Heart right ventricle (tissue), 16 donors: Measurements from ENCODE around the gene C5orf34. TPM values are rescaled to one million over a fixed set of nuclear protein-coding genes. Genes with fewer than 3 reads are reported as not detected.

Source experiments
- ATAC-seq, 8 donors: fragments of 200-7000 bp; cut with Tn5 transposase; one replicate each; pipeline ENCODE4 v1.9.1; 2020; ENCODE audit warnings: mild to moderate bottlenecking in 8 of 8, moderate library complexity in 8 of 8, moderate number of reproducible peaks in 1 of 8
- DNase-seq, 2 donors: peaks; one replicate each; pipeline ENCODE4 v3.0.0-alpha.2; 2020
- H3K27ac ChIP-seq, 10 donors: fragments of 200-600 bp; sonication (generic) in 2 of 10; one replicate each; pipeline versions ENCODE4 v1.5.0 to v1.8.0; 2020 to 2022; ENCODE audit warnings: mild to moderate bottlenecking in 3 of 10
- H3K27me3 ChIP-seq, 7 donors: fragments of 200-600 bp; one replicate each; pipeline ENCODE4 v1.8.0; 2021 to 2022; ENCODE audit warnings: mild to moderate bottlenecking in 2 of 7
- H3K36me3 ChIP-seq, 9 donors: fragments of 200-600 bp; sonication (generic) in 1 of 9; one replicate each; pipeline versions ENCODE4 v1.5.0 to v1.8.0; 2020 to 2022; ENCODE audit warnings: mild to moderate bottlenecking in 2 of 9
- H3K4me1 ChIP-seq, 9 donors: fragments of 200-600 bp; sonication (generic) in 1 of 9; one replicate each; pipeline versions ENCODE4 v1.5.0 to v1.8.0; 2020 to 2022; ENCODE audit warnings: mild to moderate bottlenecking in 4 of 9
- H3K4me3 ChIP-seq, 10 donors: fragments of 200-600 bp; sonication (generic) in 2 of 10; one replicate each; pipeline versions ENCODE4 v1.5.0 to v1.8.0; 2020 to 2022; ENCODE audit warnings: mild to moderate bottlenecking in 7 of 10, moderate library complexity in 2 of 10
- H3K9me3 ChIP-seq, 11 donors: fragments of 200-600 bp in 10 of 11; sonication (generic) in 2 of 11; one replicate each; pipeline versions ENCODE4 v1.5.0 to v1.8.0; 2013 to 2022; ENCODE audit warnings: mild to moderate bottlenecking in 2 of 11, control low read depth in 1 of 11, moderate library complexity in 1 of 11
- CTCF ChIP-seq, 9 donors: fragments of 200-600 bp; sonication (generic) in 2 of 9; IDR thresholded peaks; one replicate each; pipeline versions ENCODE4 v1.5.0 to v1.8.0; 2021 to 2022; ENCODE audit warnings: antibody characterized with exemption in 9 of 9, mild to moderate bottlenecking in 5 of 9, moderate library complexity in 1 of 9
- WGBS, 2 donors: extraction: QIAGEN DNeasy Blood & Tissue Kit; methylation state at CpG; one replicate each; pipeline ENCODE4 v1.1.7; 2013; ENCODE audit warnings: inconsistent platforms in 1 of 2; 5-methylcytosine and 5-hydroxymethylcytosine counted together
- intact Hi-C, 10 donors: fragments of 100-400 bp; cut with DNase I; formaldehyde crosslinking; loops; one replicate each; pipeline versions ENCODE4 v1.11.1 to v1.14.2; 2022
- long read RNA-seq, 3 donors: library from polyadenylated mRNA; unstranded; transcript quantifications; one replicate each; pipeline ENCODE4 v2.0.0, GENCODE V29; 2020 to 2021
- polyA plus RNA-seq, 2 donors: library from polyadenylated mRNA; stranded (reverse); fragments of 200-250 nt; gene quantifications; one replicate each; pipeline ENCODE4 v1.2.3, GENCODE V29; 2013
- total RNA-seq, 10 donors: library from RNA; stranded (reverse); fragmentation: NEBNext Ultra II Directional in 3 of 10; extraction: Animal tissue kit (Norgen Biotek cat#: 25700) in 3 of 10; gene quantifications; one replicate each; pipeline versions ENCODE4 v1.2.1 to v1.2.4, GENCODE V29; 2021 to 2023
- donor health status: Arrhythmogenic right ventricular cardiomyopathy.
- donor health status: ischemic (EF 13 %, LVEDD 7.1; RV severe dilation, severe dysfunction).
- donor health status: healthy with polysubstance abuse.
- donor health status: DM: no; HTN: yes; CAD: no.
- donor health status: DM: no; HTN: no; CAD: no.
- donor health status: ischemic (EF 25% LVEDD 6.9; RV normal size, moderate dysfunction).
- donor health status: ischemic (EF 25% LVEDD 5.7; RV mildly dilated, moderate dysfunction).
- donor health status: healthy.
- donor health status: DM: yes; HTN: yes; CAD: no.
- donor health status: Ischemic cardiomyopathy.
- donor health status: ischemic (EF 35%, LVEDD 5.7; RV mildly dilated, moderate dysfunction).
- donor health status: nonischemic (EF 11% LVEDD 7.7; RV severe dilation, severe dysfunction).
- donor health status: DM: yes; HTN: yes; CAD: no.
- donor health status: PGD.
- donor health status: ischemic (EF 29% LVEDD 5.4; RV normal size, mild dysfunction).
- donor health status: nonischemic (EF 23%, LVEDD 6.1; RV moderate dilation, normal function).

C5orf34 gene, protein sequence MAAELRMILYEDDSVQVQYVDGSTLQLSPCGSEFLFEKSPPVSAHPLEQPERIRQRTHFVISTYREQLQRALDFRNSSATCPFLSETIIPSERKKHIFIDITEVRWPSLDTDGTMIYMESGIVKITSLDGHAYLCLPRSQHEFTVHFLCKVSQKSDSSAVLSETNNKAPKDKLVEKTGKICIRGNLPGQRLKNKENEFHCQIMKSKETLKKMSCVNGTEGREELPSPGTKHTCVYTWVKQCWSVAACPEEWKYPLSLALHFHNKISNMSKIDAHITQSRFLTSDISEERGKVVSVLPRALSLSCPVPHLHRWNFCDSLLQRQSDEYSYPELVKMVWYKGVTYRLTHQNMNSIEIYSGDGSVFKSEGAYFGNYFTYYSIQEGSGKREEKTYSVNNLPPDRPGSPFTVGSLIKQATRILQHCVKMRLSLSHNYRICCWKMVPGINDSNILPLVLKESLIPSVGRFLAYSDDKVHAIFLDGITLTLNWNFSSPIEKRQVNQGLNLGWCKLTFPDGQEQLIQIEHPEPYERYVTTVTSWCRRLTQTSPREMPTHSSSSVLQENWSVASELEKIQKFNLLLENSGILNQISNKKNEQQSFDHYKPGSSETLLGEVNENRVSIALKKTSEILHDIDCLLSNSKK
- total RNA-seq = 1 to 10 TPM in 2 of 10 donors, under 1 TPM in 8; 0.22 to 1.6 (median 0.53) TPM
- polyA plus RNA-seq = under 1 TPM; 0.65 to 0.95 TPM
- long read RNA-seq, donor 1 = 0 reads
- long read RNA-seq, donor 2, partial matches to known transcripts = 0 of 2 reads
- long read RNA-seq, donor 2, other reads (novel, unspliced or antisense) = 0 of 2 reads
- long read RNA-seq, donor 3 = 0 reads

GRCh38 chr5:43514816-43515677 is at the start of gene C5orf34:
C5orf34 (minus strand) TSS chr5:43515148; CDS start chr5:43509339, 5,809 bp downstream.
- DNase-seq = peak; percentile 97
- Histone ChIP-seq H3K9me3 (no peaks in the 10 kb centered on the region), H3K27me3 (no peaks in the 10 kb centered on the region), H3K4me1 (peaks cover 0 to 21% (median 16%) of the 10 kb centered on the region in 9 donors), H3K4me3 (peak within 1 kb of the TSS; percentile 43 to 81 (median 65)), H3K36me3 (no peaks in the 10 kb centered on the region), H3K27ac (peak within 1 kb of the TSS; percentile 52 to 91 (median 88))
- intact Hi-C loops = loop anchor here in 3 of 10 donors (1.0 to 10.0 kb wide), 4 partner anchors 30 to 200 kb away; partner anchors contain the start of genes HMGCS1 (in 1 of the 3), PAIP1 (in 1 of the 3) and TMEM267 (in 1 of the 3)
- ATAC-seq = peak; percentile 99 to 100 (median 100)
- WGBS, 2 donors = 0 to 1% methylated on average over 35 of the region's 35 CpGs
- peak in 2 of 9 donors; percentile 4 to 21 for TF ChIP-seq CTCF (IDR thresholded peaks at IDR 0.05)

GRCh38 chr5:43564289-43564850 is 49.4 kb upstream of the C5orf34 start:
- ATAC-seq (no peak), DNase-seq (no peak)
- WGBS, 2 donors = 53 to 56% methylated on average over 5 of the region's 5 CpGs
- Histone ChIP-seq H3K4me3 (no peak overlapping the region), H3K4me1 (peaks cover 0 to 3% (median 0%) of the 10 kb centered on the region in 9 donors), H3K36me3 (no peaks in the 10 kb centered on the region), H3K9me3 (no peaks in the 10 kb centered on the region), H3K27ac (no peak overlapping the region), H3K27me3 (no peaks in the 10 kb centered on the region)
- intact Hi-C loops = no loop called here
- TF ChIP-seq CTCF (IDR thresholded peaks at IDR 0.05) = no peak

GRCh38 chr5:43563321-43563720 is 48.4 kb upstream of the C5orf34 start:
- Histone ChIP-seq H3K4me3 (no peak overlapping the region), H3K4me1 (peaks cover 0 to 3% (median 0%) of the 10 kb centered on the region in 9 donors), H3K27ac (peak overlapping the region in 1 of 10 donors; percentile 21), H3K27me3 (no peaks in the 10 kb centered on the region), H3K36me3 (no peaks in the 10 kb centered on the region), H3K9me3 (no peaks in the 10 kb centered on the region)
- peak in 1 of 8 donors; percentile 39 for ATAC-seq
- 62 to 77% methylated on average over 3 of the region's 3 CpGs for WGBS, 2 donors
- intact Hi-C loops = no loop called here
- TF ChIP-seq CTCF (IDR thresholded peaks at IDR 0.05) = no peak
- DNase-seq = no peak
